Stimulated activated CD4-positive, alpha-beta T cell treated with anti-CD3 and anti-CD28 coated beads, Interleukin-4, amount 100 ng/mL, for 48 hours (primary cell): Measurements from ENCODE around the gene SRSF4.
"Not testable (repeated sequence)": the region's sequence is repeated elsewhere in the genome, so short reads cannot be mapped to it uniquely, and the experiment has no call there.

Source experiments
- DNase-seq, 2 donors: peaks; one replicate each; pipeline ENCODE4 v3.0.0-alpha.2; 2020; ENCODE audit warnings: low read depth in 2 of 2

Gene SRSF4

GRCh38 chr1:29162476-29163138 is 19.1 kb downstream of the SRSF4 start:
- no peak for DNase-seq

- no peak for DNase-seq
These were observed 19.7 kb downstream of the SRSF4 start for GRCh38 chr1:29162025-29162424.

- DNase-seq: no peak
These were observed 21.9 kb downstream of the SRSF4 start for GRCh38 chr1:29159773-29160172.

GRCh38 chr1:29157269-29157601 is 24.5 kb downstream of the SRSF4 start:
- DNase-seq: no peak

- DNase-seq: no peak
These were observed 25.0 kb downstream of the SRSF4 start for GRCh38 chr1:29156543-29157268.

GRCh38 chr1:29152046-29152805 is 29.5 kb downstream of the SRSF4 start:
- DNase-seq: no peak

- DNase-seq: not testable (repeated sequence)
These were observed 31.4 kb downstream of the SRSF4 start for GRCh38 chr1:29150346-29150745.

- no peak for DNase-seq
These were observed 32.8 kb downstream of the SRSF4 start for GRCh38 chr1:29148656-29149491.

GRCh38 chr1:29145739-29146437 is 35.8 kb downstream of the SRSF4 start:
- no peak for DNase-seq

- DNase-seq: no peak
These were observed 37.5 kb downstream of the SRSF4 start for GRCh38 chr1:29144178-29144577.

- DNase-seq: no peak
These were observed 39.0 kb downstream of the SRSF4 start for GRCh38 chr1:29142714-29143113.

- no peak for DNase-seq
These were observed 45.2 kb downstream of the SRSF4 start for GRCh38 chr1:29136391-29136915.

GRCh38 chr1:29134695-29135028 is 47.0 kb downstream of the SRSF4 start:
- DNase-seq: no peak

- no peak for DNase-seq
These were observed 47.6 kb downstream of the SRSF4 start for GRCh38 chr1:29133861-29134694.

GRCh38 chr1:29131056-29131455 is 50.6 kb downstream of the SRSF4 start:
- not testable (repeated sequence) for DNase-seq

- DNase-seq: no peak
These were observed 51.8 kb downstream of the SRSF4 start for GRCh38 chr1:29129916-29130315.

- DNase-seq: no peak
These were observed 53.0 kb downstream of the SRSF4 start for GRCh38 chr1:29128739-29129138.

GRCh38 chr1:29126198-29126597 is 55.5 kb downstream of the SRSF4 start:
- no peak for DNase-seq

- no peak for DNase-seq
These were observed 55.9 kb downstream of the SRSF4 start for GRCh38 chr1:29125788-29126187.

- no peak for DNase-seq
These were observed 56.5 kb downstream of the SRSF4 start for GRCh38 chr1:29125237-29125641.
